A549 (cell line): ENCODE measurements around the gene ODC1. TPM values are rescaled to one million over a fixed set of nuclear protein-coding genes. Genes with fewer than 3 reads are reported as not detected.
"Not testable (repeated sequence)": the region's sequence is repeated elsewhere in the genome, so short reads cannot be mapped to it uniquely, and the experiment has no call there.

Experiments
- ATAC-seq, 2 experiments: fragments of 200-7000 bp in 1 of 2; fragments of >200 bp in 1 of 2; cut with Nextera tagmentation in 1 of 2; cut with Tn5 transposase in 1 of 2; 3 replicates each; pipeline versions ENCODE4 v1.8.0 to v1.9.1; 2018 to 2020; ENCODE audit warnings: mild to moderate bottlenecking in 1 of 2, moderate library complexity in 1 of 2
- CTCF ChIA-PET: fragments of 300-600 bp; sonication (Branson Sonifier 250); formaldehyde crosslinking; extraction: SDS; loops from one replicate; lab custom pipeline; 2021; ENCODE audit warnings: antibody characterized with exemption, inconsistent platforms; lab: Yijun Ruan, JAX
- POLR2A ChIA-PET: fragments of 350-600 bp; formaldehyde crosslinking; extraction: SDS; loops from one replicate; lab custom pipeline; 2021; ENCODE audit warnings: antibody characterized with exemption, inconsistent platforms; lab: Yijun Ruan, JAX
- DNase-seq, 2 experiments: peaks; one replicate each; pipeline versions ENCODE4 v3.0.0 to v3.0.0-alpha.2; 2011 to 2016; ENCODE audit warnings: low read depth in 1 of 2, low spot score in 1 of 2
- FAIRE-seq: peaks from 2 replicates; lab custom pipeline; 2011; peaks lifted over from hg19 to GRCh38; lab: Jason Lieb, UNC
- H3K27ac ChIP-seq, 2 experiments: fragments of >200 bp; sonication (Bioruptor Twin); formaldehyde crosslinking; 3 replicates each; pipeline ENCODE4 v1.5.1; 2016 to 2017
- H3K4me1 ChIP-seq: fragments of >200 bp; sonication (Bioruptor Twin); formaldehyde crosslinking; 3 replicates; pipeline ENCODE4 v1.6.1; 2016
- H3K4me2 ChIP-seq: fragments of >200 bp; sonication (Bioruptor Twin); formaldehyde crosslinking; 3 replicates; pipeline ENCODE4 v1.6.1; 2016
- H3K4me3 ChIP-seq: fragments of >200 bp; sonication (Bioruptor Twin); formaldehyde crosslinking; 3 replicates; pipeline ENCODE4 v1.5.1; 2016
- H3K9me3 ChIP-seq: fragments of >200 bp; sonication (Bioruptor Twin); formaldehyde crosslinking; 3 replicates; pipeline ENCODE4 v1.6.1; 2016
- BHLHE40 ChIP-seq: IDR thresholded peaks from 2 replicates; pipeline ENCODE4 v1.6.1; 2012; ENCODE audit warnings: low read depth, low read length, inconsistent platforms
- EHF ChIP-seq: fragments of 250-450 bp; sonication (Bioruptor Pico); IDR thresholded peaks from 2 replicates; pipeline ENCODE4 v1.5.0; 2020; ENCODE audit warnings: mild to moderate bottlenecking
- FOSB ChIP-seq: fragments of 250-450 bp; sonication (Bioruptor Pico); IDR thresholded peaks from 2 replicates; pipeline ENCODE4 v1.5.0; 2020; ENCODE audit warnings: mild to moderate bottlenecking, moderate library complexity
- FOSL2 ChIP-seq, 2 experiments: fragments of 450-650 bp in 1 of 2; fragments of >200 bp in 1 of 2; sonication (Bioruptor Twin) in 1 of 2; formaldehyde crosslinking; IDR thresholded peaks; 2 replicates each; pipeline versions ENCODE4 v1.5.0 to v1.6.1; 2016 to 2020; ENCODE audit warnings: mild to moderate bottlenecking in 1 of 2, moderate library complexity in 1 of 2
- GATA3 ChIP-seq: IDR thresholded peaks from 2 replicates; pipeline ENCODE4 v1.6.1; 2012; ENCODE audit warnings: borderline replicate concordance
- HDAC2 ChIP-seq: fragments of 200-600 bp; sonication (generic); IDR thresholded peaks from 2 replicates; pipeline ENCODE4 v1.6.1; 2016
- MYC ChIP-seq: IDR thresholded peaks from 2 replicates; pipeline ENCODE4 v1.6.1; 2012; ENCODE audit warnings: mild to moderate bottlenecking, inconsistent platforms, low read length, improper control_type of control experiment, borderline replicate concordance
- NPAS2 ChIP-seq: fragments of 250-450 bp; sonication (Bioruptor Pico); IDR thresholded peaks from 2 replicates; pipeline ENCODE4 v1.8.0; 2022; ENCODE audit warnings: mild to moderate bottlenecking, moderate library complexity, borderline replicate concordance
- NR3C1 ChIP-seq: fragments of >200 bp; sonication (Bioruptor Twin); formaldehyde crosslinking; IDR thresholded peaks from 3 replicates; pipeline ENCODE4 v1.6.1; 2017
- RAD21 ChIP-seq, 2 experiments: fragments of >200 bp in 1 of 2; sonication (Bioruptor Twin) in 1 of 2; formaldehyde crosslinking in 1 of 2; IDR thresholded peaks in 1 of 2; conservative IDR thresholded peaks in 1 of 2; 2 replicates in 1 of 2; 3 replicates in 1 of 2; pipeline ENCODE4 v1.6.1; 2012 to 2018; ENCODE audit warnings: inconsistent platforms in 1 of 2
- RARB ChIP-seq: fragments of 250-450 bp; sonication (Bioruptor Pico); IDR thresholded peaks from 2 replicates; pipeline ENCODE4 v1.8.0; 2021; ENCODE audit warnings: mild to moderate bottlenecking, moderate library complexity
- RFX5 ChIP-seq: fragments of 450-650 bp; IDR thresholded peaks from 2 replicates; pipeline ENCODE4 v1.7.1; 2014; ENCODE audit warnings: antibody characterized with exemption, mild to moderate bottlenecking, moderate library complexity
- ZC3H11A ChIP-seq: fragments of 450-650 bp; IDR thresholded peaks from 2 replicates; pipeline ENCODE4 v1.6.1; 2014; ENCODE audit warnings: antibody characterized with exemption, mild to moderate bottlenecking
- WGBS: methylation state at CpG from one replicate; pipeline ENCODE4 v1.1.6; 2017; ENCODE audit errors: missing lambda C conversion rate; 5-methylcytosine and 5-hydroxymethylcytosine counted together
- polyA plus RNA-seq, 4 experiments: library from polyadenylated mRNA; depleted of rRNA in 3 of 4; stranded (reverse); fragments of >200 nt; fragmentation: RNase III in 1 of 4; extraction: RNeasy Plus Mini Kit Qiagen cat#74134 plus additional on column Dnase treatment in 1 of 4; gene quantifications; 2 replicates in 3 of 4; 3 replicates in 1 of 4; pipeline ENCODE4 v1.2.3, GENCODE V29; 2011 to 2017
- TF ChIP-seq, protein P1 (sequence below): fragments of 250-450 bp; sonication (Bioruptor Pico); IDR thresholded peaks from 2 replicates; pipeline ENCODE4 v1.5.0; 2020; ENCODE audit warnings: low read depth, mild to moderate bottlenecking, moderate library complexity
- TF ChIP-seq, protein P2 (sequence below): fragments of 150-350 bp; IDR thresholded peaks from 2 replicates; pipeline ENCODE4 v1.6.1; 2014; ENCODE audit warnings: low read depth, mild to moderate bottlenecking, low read length
- TF ChIP-seq, protein P3 (sequence below): fragments of >200 bp; sonication (Bioruptor Twin); formaldehyde crosslinking; IDR thresholded peaks from 2 replicates; pipeline ENCODE4 v1.6.1; 2016
- TF ChIP-seq, protein P4 (sequence below): IDR thresholded peaks from 2 replicates; pipeline ENCODE4 v1.6.1; 2012; ENCODE audit warnings: low read depth, borderline replicate concordance
- TF ChIP-seq, protein P5 (sequence below): fragments of 200-600 bp; sonication (generic); IDR thresholded peaks from 2 replicates; pipeline ENCODE4 v1.6.1; 2016; ENCODE audit warnings: antibody characterized with exemption, mild to moderate bottlenecking, moderate library complexity
- TF ChIP-seq, protein P6 (sequence below): fragments of 250-450 bp; sonication (Bioruptor Pico); IDR thresholded peaks from 2 replicates; pipeline ENCODE4 v1.5.0; 2021; ENCODE audit warnings: mild to moderate bottlenecking, moderate library complexity, borderline replicate concordance

ODC1 gene
- polyA plus RNA-seq, 2 of the 4 experiments (the other 2 are of a cell fraction), result 57.8 to 265 TPM

DNA sequence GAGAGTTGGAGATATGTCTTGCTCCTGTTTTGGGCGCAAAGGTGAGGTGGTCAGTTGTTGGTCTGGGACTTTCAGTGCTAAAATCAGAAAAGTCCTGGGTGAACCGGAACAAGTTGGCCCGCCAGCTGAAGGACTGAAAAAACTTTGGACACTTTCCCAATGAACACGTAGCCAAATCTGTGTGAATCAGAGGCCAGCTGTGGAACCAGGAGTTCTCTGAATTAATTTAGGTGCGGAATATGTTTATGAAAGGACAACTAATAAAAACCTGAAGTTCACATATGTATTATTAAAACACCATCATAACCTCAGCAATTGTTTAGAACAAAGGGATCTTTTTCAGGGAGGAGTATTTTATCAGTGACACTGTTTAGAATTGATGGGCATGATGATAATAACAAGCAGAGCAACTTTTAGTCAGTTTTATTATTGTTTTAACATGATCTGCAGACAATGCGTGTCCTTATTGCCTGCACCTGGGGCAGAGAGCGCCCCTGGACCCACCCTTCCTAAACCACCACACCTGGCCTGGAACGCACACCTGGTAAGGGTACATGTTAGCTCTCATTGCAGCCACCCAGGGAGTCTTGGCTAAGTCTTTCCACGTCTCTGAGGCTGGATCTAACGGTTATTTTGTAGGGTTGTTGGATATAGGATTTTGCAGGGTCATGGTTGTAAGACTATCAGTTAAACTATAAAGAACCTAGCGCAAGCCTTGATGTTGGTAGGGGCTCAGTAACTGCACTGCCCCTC, 9.9 kb upstream of the ODC1 start:
- 88% methylated on average over 11 of the region's 11 CpGs for WGBS
- TF ChIP-seq, protein P1, sequence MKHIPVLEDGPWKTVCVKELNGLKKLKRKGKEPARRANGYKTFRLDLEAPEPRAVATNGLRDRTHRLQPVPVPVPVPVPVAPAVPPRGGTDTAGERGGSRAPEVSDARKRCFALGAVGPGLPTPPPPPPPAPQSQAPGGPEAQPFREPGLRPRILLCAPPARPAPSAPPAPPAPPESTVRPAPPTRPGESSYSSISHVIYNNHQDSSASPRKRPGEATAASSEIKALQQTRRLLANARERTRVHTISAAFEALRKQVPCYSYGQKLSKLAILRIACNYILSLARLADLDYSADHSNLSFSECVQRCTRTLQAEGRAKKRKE, result no peak
- TF ChIP-seq, protein P2, sequence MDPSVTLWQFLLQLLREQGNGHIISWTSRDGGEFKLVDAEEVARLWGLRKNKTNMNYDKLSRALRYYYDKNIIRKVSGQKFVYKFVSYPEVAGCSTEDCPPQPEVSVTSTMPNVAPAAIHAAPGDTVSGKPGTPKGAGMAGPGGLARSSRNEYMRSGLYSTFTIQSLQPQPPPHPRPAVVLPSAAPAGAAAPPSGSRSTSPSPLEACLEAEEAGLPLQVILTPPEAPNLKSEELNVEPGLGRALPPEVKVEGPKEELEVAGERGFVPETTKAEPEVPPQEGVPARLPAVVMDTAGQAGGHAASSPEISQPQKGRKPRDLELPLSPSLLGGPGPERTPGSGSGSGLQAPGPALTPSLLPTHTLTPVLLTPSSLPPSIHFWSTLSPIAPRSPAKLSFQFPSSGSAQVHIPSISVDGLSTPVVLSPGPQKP, result no peak
- TF ChIP-seq HDAC2 (no peak), FOSB (CRISPR knock-in tag) (no peak), MYC (no peak), EHF (CRISPR knock-in tag) (no peak), BHLHE40 (no peak), GATA3 (no peak), RAD21 (conservative IDR thresholded peaks at IDR 0.05 in 1 of 2, IDR thresholded peaks at IDR 0.05 in 1 of 2) (no peak), RFX5 (no peak), RARB (no peak), FOSL2 (IDR thresholded peaks at IDR 0.05) (no peak), FOSL2 (CRISPR knock-in tag; IDR thresholded peaks at IDR 0.05) (no peak), ZC3H11A (no peak), NR3C1 (no peak), NPAS2 (CRISPR knock-in tag) (no peak)
- TF ChIP-seq, protein P3, sequence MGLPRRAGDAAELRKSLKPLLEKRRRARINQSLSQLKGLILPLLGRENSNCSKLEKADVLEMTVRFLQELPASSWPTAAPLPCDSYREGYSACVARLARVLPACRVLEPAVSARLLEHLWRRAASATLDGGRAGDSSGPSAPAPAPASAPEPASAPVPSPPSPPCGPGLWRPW, result no peak
- TF ChIP-seq, protein P4, sequence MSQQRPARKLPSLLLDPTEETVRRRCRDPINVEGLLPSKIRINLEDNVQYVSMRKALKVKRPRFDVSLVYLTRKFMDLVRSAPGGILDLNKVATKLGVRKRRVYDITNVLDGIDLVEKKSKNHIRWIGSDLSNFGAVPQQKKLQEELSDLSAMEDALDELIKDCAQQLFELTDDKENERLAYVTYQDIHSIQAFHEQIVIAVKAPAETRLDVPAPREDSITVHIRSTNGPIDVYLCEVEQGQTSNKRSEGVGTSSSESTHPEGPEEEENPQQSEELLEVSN, result no peak
- TF ChIP-seq, protein P5, sequence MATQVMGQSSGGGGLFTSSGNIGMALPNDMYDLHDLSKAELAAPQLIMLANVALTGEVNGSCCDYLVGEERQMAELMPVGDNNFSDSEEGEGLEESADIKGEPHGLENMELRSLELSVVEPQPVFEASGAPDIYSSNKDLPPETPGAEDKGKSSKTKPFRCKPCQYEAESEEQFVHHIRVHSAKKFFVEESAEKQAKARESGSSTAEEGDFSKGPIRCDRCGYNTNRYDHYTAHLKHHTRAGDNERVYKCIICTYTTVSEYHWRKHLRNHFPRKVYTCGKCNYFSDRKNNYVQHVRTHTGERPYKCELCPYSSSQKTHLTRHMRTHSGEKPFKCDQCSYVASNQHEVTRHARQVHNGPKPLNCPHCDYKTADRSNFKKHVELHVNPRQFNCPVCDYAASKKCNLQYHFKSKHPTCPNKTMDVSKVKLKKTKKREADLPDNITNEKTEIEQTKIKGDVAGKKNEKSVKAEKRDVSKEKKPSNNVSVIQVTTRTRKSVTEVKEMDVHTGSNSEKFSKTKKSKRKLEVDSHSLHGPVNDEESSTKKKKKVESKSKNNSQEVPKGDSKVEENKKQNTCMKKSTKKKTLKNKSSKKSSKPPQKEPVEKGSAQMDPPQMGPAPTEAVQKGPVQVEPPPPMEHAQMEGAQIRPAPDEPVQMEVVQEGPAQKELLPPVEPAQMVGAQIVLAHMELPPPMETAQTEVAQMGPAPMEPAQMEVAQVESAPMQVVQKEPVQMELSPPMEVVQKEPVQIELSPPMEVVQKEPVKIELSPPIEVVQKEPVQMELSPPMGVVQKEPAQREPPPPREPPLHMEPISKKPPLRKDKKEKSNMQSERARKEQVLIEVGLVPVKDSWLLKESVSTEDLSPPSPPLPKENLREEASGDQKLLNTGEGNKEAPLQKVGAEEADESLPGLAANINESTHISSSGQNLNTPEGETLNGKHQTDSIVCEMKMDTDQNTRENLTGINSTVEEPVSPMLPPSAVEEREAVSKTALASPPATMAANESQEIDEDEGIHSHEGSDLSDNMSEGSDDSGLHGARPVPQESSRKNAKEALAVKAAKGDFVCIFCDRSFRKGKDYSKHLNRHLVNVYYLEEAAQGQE, result no peak
- TF ChIP-seq, protein P6, sequence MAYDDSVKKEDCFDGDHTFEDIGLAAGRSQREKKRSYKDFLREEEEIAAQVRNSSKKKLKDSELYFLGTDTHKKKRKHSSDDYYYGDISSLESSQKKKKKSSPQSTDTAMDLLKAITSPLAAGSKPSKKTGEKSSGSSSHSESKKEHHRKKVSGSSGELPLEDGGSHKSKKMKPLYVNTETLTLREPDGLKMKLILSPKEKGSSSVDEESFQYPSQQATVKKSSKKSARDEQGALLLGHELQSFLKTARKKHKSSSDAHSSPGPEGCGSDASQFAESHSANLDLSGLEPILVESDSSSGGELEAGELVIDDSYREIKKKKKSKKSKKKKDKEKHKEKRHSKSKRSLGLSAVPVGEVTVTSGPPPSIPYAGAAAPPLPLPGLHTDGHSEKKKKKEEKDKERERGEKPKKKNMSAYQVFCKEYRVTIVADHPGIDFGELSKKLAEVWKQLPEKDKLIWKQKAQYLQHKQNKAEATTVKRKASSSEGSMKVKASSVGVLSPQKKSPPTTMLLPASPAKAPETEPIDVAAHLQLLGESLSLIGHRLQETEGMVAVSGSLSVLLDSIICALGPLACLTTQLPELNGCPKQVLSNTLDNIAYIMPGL (CRISPR knock-in tag), result no peak
- no peak for DNase-seq
- ATAC-seq, result no peak
- POLR2A ChIA-PET, result no interaction called here
- CTCF ChIA-PET, result interaction anchor here (2.4 kb wide), 1 partner anchor 22 kb away, joined by 14 read pairs; no protein-coding TSS in a partner anchor
- H3K27ac ChIP-seq, result peak overlapping the region in 1 of 2 experiments; percentile 15; a peak in 1 of 6 replicates
- H3K9me3 ChIP-seq, result no peaks in the 10 kb centered on the region
- FAIRE-seq, result no peak
- H3K4me2 ChIP-seq, result no peak overlapping the region
- H3K4me3 ChIP-seq, result no peak overlapping the region
- peaks cover 13% of the 10 kb centered on the region; the same call in 2 of the 3 replicates for H3K4me1 ChIP-seq

DNA sequence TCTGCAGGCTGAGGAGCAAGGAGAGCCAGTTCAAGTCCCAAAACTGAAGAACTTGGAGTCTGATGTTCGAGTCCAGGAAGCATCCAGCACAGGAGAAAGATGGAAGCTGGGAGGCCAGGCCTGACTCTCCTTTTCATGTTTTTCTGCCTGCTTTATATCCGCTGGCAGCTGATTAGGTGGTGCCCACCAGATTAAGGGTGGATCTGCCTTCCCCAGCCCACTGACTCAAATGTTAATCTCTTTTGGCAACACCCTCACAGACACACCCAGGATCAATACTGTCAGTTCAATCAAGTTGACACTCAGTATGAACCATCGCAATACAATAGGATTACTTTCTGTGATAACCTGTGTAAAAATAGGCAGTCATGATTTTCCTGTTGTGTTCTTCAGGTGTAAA, 9.1 kb upstream of the ODC1 start:
- FAIRE-seq, H3K9me3 ChIP-seq, H3K4me3 ChIP-seq, DNase-seq, ATAC-seq, H3K27ac ChIP-seq, POLR2A ChIA-PET, H3K4me2 ChIP-seq: not testable (repeated sequence)
- CTCF ChIA-PET, result interaction anchor here (1.0 to 2.4 kb wide), 3 partner anchors 15 to 315 kb away, joined by 3 to 14 read pairs (median 4); no protein-coding TSS in a partner anchor
- 82% methylated on average over 3 of the region's 3 CpGs for WGBS
- H3K4me1 ChIP-seq, result peaks cover 19% of the 10 kb centered on the region
